HL-60 (cell line): Measurements from ENCODE around the gene SMG6.

ENCODE experiments used
- GABPA ChIP-seq: IDR thresholded peaks from 2 replicates; pipeline ENCODE4 v1.6.1; 2012; ENCODE audit warnings: low read depth
- POLR2AphosphoS5 ChIP-seq: IDR thresholded peaks from 2 replicates; pipeline ENCODE4 v1.6.1; 2012; ENCODE audit warnings: low read depth
- TF ChIP-seq, protein P1 (sequence below): IDR thresholded peaks from one replicate; pipeline ENCODE4 v1.5.1; 2011; ENCODE audit warnings: low read length, control low read depth, inconsistent platforms; ENCODE audit not compliant: insufficient read depth
- TF ChIP-seq, protein P2 (sequence below): IDR thresholded peaks from 2 replicates; pipeline ENCODE4 v1.6.1; 2012; ENCODE audit warnings: low read depth; ENCODE audit not compliant: insufficient replicate concordance

DNA sequence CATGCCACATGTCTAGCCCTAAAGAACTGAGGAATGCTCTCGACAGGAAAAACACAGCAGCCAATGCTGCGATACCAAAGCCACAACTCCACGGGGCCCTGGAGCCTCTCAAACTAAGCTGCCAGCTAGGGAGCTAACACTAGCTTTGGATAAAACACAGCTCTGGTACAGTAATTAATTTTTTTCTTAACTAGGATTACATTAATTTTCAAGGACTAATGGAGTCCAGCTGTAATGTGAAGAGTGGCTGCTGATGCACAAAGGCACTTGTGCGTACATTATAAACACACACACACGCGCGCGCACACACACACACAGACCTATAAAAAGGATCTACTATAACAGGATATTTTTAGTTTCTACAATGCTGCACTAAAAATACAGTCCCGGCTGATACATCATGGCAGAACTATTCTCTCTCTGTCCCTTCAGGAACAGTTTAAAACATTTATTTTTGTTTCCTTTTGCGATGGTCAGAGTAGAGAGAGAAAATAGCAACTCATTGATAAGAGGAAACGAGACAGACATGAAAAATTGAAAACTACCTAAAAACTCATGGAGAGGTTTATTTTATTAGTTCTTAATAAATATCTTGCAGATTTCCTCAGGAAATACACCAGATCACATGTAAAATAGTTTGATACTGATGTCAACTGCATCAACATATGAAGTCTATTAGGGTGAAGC, 88.5 kb downstream of the SMG6 start:
- TF ChIP-seq, protein P1, sequence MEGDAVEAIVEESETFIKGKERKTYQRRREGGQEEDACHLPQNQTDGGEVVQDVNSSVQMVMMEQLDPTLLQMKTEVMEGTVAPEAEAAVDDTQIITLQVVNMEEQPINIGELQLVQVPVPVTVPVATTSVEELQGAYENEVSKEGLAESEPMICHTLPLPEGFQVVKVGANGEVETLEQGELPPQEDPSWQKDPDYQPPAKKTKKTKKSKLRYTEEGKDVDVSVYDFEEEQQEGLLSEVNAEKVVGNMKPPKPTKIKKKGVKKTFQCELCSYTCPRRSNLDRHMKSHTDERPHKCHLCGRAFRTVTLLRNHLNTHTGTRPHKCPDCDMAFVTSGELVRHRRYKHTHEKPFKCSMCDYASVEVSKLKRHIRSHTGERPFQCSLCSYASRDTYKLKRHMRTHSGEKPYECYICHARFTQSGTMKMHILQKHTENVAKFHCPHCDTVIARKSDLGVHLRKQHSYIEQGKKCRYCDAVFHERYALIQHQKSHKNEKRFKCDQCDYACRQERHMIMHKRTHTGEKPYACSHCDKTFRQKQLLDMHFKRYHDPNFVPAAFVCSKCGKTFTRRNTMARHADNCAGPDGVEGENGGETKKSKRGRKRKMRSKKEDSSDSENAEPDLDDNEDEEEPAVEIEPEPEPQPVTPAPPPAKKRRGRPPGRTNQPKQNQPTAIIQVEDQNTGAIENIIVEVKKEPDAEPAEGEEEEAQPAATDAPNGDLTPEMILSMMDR, result no peak
- TF ChIP-seq POLR2AphosphoS5 (no peak), GABPA (no peak)
- TF ChIP-seq, protein P2, sequence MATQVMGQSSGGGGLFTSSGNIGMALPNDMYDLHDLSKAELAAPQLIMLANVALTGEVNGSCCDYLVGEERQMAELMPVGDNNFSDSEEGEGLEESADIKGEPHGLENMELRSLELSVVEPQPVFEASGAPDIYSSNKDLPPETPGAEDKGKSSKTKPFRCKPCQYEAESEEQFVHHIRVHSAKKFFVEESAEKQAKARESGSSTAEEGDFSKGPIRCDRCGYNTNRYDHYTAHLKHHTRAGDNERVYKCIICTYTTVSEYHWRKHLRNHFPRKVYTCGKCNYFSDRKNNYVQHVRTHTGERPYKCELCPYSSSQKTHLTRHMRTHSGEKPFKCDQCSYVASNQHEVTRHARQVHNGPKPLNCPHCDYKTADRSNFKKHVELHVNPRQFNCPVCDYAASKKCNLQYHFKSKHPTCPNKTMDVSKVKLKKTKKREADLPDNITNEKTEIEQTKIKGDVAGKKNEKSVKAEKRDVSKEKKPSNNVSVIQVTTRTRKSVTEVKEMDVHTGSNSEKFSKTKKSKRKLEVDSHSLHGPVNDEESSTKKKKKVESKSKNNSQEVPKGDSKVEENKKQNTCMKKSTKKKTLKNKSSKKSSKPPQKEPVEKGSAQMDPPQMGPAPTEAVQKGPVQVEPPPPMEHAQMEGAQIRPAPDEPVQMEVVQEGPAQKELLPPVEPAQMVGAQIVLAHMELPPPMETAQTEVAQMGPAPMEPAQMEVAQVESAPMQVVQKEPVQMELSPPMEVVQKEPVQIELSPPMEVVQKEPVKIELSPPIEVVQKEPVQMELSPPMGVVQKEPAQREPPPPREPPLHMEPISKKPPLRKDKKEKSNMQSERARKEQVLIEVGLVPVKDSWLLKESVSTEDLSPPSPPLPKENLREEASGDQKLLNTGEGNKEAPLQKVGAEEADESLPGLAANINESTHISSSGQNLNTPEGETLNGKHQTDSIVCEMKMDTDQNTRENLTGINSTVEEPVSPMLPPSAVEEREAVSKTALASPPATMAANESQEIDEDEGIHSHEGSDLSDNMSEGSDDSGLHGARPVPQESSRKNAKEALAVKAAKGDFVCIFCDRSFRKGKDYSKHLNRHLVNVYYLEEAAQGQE, result no peak
